Astrocyte of the spinal cord (primary cell): ENCODE results near the gene MED14.

Experiments
- DNase-seq: peaks from one replicate; pipeline ENCODE4 v3.0.0; 2011; ENCODE audit warnings: low read depth, low spot score
- H3K4me3 ChIP-seq: 2 replicates; pipeline ENCODE4 v1.5.1; 2011; ENCODE audit warnings: low read depth, mild to moderate bottlenecking, low read length, moderate library complexity
- CTCF ChIP-seq: IDR thresholded peaks from 2 replicates; pipeline ENCODE4 v1.5.1; 2012; ENCODE audit warnings: low read depth, mild to moderate bottlenecking, low read length, inconsistent platforms
- in situ Hi-C: cut with HindIII; loops from 2 replicates; pipeline ENCODE4 v1.10.0; 2017; ENCODE audit warnings: low sequenced_read_pairs

The MED14 gene

GRCh38 chrX:40646489-40647306, 88.6 kb downstream of the MED14 start:
- DNase-seq = peak; percentile 14
- peak overlapping the region; percentile 75 for H3K4me3 ChIP-seq
- TF ChIP-seq CTCF = no peak
- in situ Hi-C loops = no loop called here

- DNase-seq = peak; percentile 62
- in situ Hi-C loops = no loop called here
- peak overlapping the region; percentile 16 for H3K4me3 ChIP-seq
- no peak for TF ChIP-seq CTCF
Measured at GRCh38 chrX:40644821-40645358, 90.5 kb downstream of the MED14 start.

GRCh38 chrX:40644176-40644575, 91.2 kb downstream of the MED14 start:
- TF ChIP-seq CTCF = no peak
- in situ Hi-C loops = no loop called here
- no peak overlapping the region for H3K4me3 ChIP-seq
- DNase-seq = no peak

GRCh38 chrX:40637687-40638086, 97.7 kb downstream of the MED14 start:
- no peak for TF ChIP-seq CTCF
- DNase-seq = no peak
- H3K4me3 ChIP-seq = no peak overlapping the region
- in situ Hi-C loops = no loop called here

- H3K4me3 ChIP-seq = no peak overlapping the region
- in situ Hi-C loops = no loop called here
- no peak for DNase-seq
- TF ChIP-seq CTCF = no peak
Measured at GRCh38 chrX:40632199-40632598, 103.1 kb downstream of the MED14 start.

- no peak overlapping the region for H3K4me3 ChIP-seq
- in situ Hi-C loops = no loop called here
- no peak for DNase-seq
- TF ChIP-seq CTCF = no peak
Measured at GRCh38 chrX:40628506-40628905, 106.8 kb downstream of the MED14 start.
